NCI-H1105 (cell line): ENCODE results near the gene PCLAF.
A peak's percentile ranks its signal among the peaks of the same experiment; 100 is the strongest.
"Not testable (repeated sequence)": the region's sequence is repeated elsewhere in the genome, so short reads cannot be mapped to it uniquely, and the experiment has no call there.

ENCODE experiments used
- DNase-seq: peaks from one replicate; lab custom pipeline; 2025; lab: John Stamatoyannopoulos, UW

The PCLAF gene

GRCh38 chr15:64381000-64381751 is at the start of gene PCLAF:
Gene PCLAF (minus strand): TSS chr15:64381441. CDS start chr15:64381371, 70 bp downstream.
- peak; percentile 99 for DNase-seq

- peak; percentile 15 for DNase-seq
These were observed 48.9 kb upstream of the PCLAF start for GRCh38 chr15:64430000-64430735.

GRCh38 chr15:64429448-64429847 is 48.2 kb upstream of the PCLAF start:
- no peak for DNase-seq

- DNase-seq = peak; percentile 64
These were observed 45.7 kb upstream of the PCLAF start for GRCh38 chr15:64426845-64427465.

- DNase-seq = no peak
These were observed 44.0 kb upstream of the PCLAF start for GRCh38 chr15:64425221-64425620.

GRCh38 chr15:64423970-64424369 is 42.7 kb upstream of the PCLAF start:
- no peak for DNase-seq

- no peak for DNase-seq
These were observed 41.5 kb upstream of the PCLAF start for GRCh38 chr15:64422697-64423096.

- DNase-seq = no peak
These were observed 31.0 kb upstream of the PCLAF start for GRCh38 chr15:64412216-64412615.

GRCh38 chr15:64400583-64400982 is 19.3 kb upstream of the PCLAF start:
- DNase-seq = no peak

- no peak for DNase-seq
These were observed 17.3 kb upstream of the PCLAF start for GRCh38 chr15:64398575-64398974.

- no peak for DNase-seq
These were observed 15.5 kb upstream of the PCLAF start for GRCh38 chr15:64396789-64397188.

- not testable (repeated sequence) for DNase-seq
These were observed 11.2 kb upstream of the PCLAF start for GRCh38 chr15:64392471-64392870.

GRCh38 chr15:64389036-64389435 is 7.8 kb upstream of the PCLAF start:
- no peak for DNase-seq

GRCh38 chr15:64387562-64388168 is 6.4 kb upstream of the PCLAF start, which contains the start of gene TRIP4:
Gene TRIP4 (plus strand): TSS chr15:64387836. CDS start chr15:64387864, 28 bp downstream.
- DNase-seq = no peak

- DNase-seq = no peak
These were observed 5.0 kb upstream of the PCLAF start for GRCh38 chr15:64386291-64386690.

GRCh38 chr15:64383760-64384159 is 2.5 kb upstream of the PCLAF start:
- no peak for DNase-seq

- DNase-seq = not testable (repeated sequence)
These were observed 941 bp downstream of the PCLAF start for GRCh38 chr15:64380130-64380870.

GRCh38 chr15:64379216-64379960 is 1.9 kb downstream of the PCLAF start:
- DNase-seq = no peak

GRCh38 chr15:64373360-64373759 is 7.9 kb downstream of the PCLAF start:
- no peak for DNase-seq

- DNase-seq = not testable (repeated sequence)
These were observed 9.9 kb downstream of the PCLAF start for GRCh38 chr15:64371383-64371782.

- no peak for DNase-seq
These were observed 12.1 kb downstream of the PCLAF start for GRCh38 chr15:64369078-64369607.
